GM13977 (cell line): ENCODE data around the gene ARHGAP33.
A peak's percentile ranks its signal among the peaks of the same experiment; 100 is the strongest.

Source experiments
- DNase-seq: peaks from one replicate; pipeline ENCODE4 v3.0.0; 2012; ENCODE audit warnings: low spot score
- in situ Hi-C: fragments of 300-500 bp; cut with MboI; formaldehyde crosslinking; loops from one replicate; pipeline ENCODE4 v1.12.0; 2022; ENCODE audit warnings: low sequenced_read_pairs, low pct_unique_long_range_greater_than_20kb, mixed read lengths, inconsistent platforms; ENCODE audit not compliant: unreplicated experiment
- TF ChIP-seq, protein P1 (sequence below): IDR thresholded peaks from 2 replicates; pipeline ENCODE4 v1.5.1; 2012; ENCODE audit warnings: mild to moderate bottlenecking, control low read depth; ENCODE audit not compliant: insufficient read depth; ENCODE audit errors: extremely low read depth, missing control alignments

ARHGAP33 gene

DNA sequence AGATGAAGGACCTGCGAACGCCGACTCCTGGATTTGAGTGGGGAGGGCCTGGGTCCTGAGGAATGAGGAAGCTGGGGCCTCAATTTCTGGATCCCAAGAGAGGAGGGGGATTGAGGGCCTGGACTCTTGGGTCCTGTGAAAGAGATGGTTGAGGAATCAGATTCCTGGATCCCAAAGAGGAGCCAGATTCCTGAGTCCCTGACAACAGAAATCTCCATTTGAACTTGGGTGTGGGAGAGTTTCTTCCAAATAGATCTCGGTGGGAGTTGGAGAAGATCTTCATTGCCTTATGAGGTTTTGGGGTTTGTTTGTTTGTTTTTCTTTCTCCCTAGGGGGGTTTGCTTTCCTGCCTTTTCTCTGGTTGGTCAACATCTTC, 29.3 kb upstream of the ARHGAP33 start:
- in situ Hi-C loops: no loop called here
- DNase-seq: no peak

DNA sequence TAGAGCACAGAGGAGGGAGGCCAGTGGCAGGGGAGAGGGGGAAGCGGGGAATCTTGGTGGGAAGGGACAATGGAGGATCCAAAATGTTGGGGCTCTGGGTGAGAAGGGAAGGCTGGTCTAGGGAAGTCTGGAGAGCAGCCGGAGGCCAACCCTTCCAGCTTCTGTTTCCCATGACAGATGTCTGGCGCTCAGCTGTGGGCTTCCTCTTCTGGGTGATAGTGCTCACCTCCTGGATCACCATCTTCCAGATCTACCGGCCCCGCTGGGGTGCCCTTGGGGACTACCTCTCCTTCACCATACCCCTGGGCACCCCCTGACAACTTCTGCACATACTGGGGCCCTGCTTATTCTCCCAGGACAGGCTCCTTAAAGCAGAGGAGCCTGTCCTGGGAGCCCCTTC, 28.8 kb upstream of the ARHGAP33 start:
- in situ Hi-C loops: no loop called here
- TF ChIP-seq, protein P1, sequence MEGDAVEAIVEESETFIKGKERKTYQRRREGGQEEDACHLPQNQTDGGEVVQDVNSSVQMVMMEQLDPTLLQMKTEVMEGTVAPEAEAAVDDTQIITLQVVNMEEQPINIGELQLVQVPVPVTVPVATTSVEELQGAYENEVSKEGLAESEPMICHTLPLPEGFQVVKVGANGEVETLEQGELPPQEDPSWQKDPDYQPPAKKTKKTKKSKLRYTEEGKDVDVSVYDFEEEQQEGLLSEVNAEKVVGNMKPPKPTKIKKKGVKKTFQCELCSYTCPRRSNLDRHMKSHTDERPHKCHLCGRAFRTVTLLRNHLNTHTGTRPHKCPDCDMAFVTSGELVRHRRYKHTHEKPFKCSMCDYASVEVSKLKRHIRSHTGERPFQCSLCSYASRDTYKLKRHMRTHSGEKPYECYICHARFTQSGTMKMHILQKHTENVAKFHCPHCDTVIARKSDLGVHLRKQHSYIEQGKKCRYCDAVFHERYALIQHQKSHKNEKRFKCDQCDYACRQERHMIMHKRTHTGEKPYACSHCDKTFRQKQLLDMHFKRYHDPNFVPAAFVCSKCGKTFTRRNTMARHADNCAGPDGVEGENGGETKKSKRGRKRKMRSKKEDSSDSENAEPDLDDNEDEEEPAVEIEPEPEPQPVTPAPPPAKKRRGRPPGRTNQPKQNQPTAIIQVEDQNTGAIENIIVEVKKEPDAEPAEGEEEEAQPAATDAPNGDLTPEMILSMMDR: no peak
- DNase-seq: no peak

More for the DNA sequence above, 29.3 kb upstream of the ARHGAP33 start:
- TF ChIP-seq, protein P1: no peak

DNA sequence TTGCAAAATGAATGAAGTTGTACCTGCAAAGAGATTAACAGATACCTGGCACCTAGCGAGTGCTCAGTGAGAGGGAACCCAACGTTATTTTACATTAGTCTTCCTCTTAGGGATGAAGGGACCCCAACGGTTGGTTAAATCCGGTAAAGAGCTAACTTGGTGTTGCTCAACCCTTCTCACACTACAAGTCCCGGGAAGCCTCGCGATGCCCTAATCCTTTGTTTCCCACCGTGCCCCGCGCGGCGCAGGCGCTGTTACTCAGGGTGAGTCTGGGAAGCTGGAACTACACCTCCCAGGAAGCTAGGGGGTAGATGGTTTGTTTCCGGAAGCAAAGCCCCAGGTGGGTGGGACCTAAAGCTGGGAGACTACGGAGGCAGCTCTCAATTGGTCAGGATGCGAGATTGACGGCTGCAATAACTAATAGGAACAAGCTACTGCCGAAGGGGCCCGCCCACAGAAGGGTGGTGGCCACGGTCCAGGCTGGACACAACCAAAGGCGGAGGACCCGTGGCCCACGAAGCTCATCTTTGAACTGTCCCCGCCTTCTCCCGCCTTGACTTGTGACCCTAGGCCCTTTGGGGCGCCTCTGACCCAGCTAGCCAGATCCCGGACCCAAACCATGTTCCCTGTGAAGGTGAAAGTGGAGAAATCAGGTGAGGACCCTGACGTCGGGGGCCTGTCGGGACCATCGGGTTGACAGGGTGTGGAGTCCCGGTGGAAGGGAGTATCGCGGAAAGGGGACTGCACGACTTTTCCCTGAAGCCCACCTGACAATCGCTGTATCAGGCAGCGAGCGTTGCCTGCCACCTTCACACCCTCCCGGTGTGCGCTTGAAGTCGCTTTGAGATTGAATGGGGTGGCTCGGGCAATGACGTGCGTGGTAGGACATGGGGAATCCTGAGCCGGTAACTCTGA, 27.0 kb upstream of the ARHGAP33 start, which contains the start of gene LIN37:
Gene LIN37, plus strand, starts transcription at position 471 of the 915 bp plus-strand sequence. Its CDS starts 149 bp downstream, at position 620.
- TF ChIP-seq, protein P1: no peak
- in situ Hi-C loops: no loop called here
- DNase-seq: peak; percentile 94

DNA sequence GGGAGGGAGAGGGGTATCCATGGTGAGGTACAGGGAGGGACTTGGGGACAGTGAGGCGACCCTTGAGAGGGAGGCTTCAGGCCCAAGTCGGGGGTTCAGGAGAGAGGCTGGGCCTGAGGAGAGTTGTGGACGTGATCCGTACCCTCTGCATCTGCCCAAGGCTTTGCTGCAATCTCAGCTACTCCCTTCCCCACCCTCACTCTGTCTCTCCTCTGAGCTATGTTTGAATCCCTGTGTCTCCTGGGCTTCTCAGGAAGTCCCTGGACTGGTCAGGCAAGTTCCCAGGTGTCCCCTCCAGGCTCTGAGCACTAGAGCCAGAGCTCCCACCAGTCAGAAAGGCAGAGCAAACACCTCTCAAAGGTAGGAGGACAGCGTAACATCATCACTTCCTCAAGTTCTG, 25.2 kb upstream of the ARHGAP33 start:
- TF ChIP-seq, protein P1: no peak
- no peak for DNase-seq
- in situ Hi-C loops: no loop called here

DNA sequence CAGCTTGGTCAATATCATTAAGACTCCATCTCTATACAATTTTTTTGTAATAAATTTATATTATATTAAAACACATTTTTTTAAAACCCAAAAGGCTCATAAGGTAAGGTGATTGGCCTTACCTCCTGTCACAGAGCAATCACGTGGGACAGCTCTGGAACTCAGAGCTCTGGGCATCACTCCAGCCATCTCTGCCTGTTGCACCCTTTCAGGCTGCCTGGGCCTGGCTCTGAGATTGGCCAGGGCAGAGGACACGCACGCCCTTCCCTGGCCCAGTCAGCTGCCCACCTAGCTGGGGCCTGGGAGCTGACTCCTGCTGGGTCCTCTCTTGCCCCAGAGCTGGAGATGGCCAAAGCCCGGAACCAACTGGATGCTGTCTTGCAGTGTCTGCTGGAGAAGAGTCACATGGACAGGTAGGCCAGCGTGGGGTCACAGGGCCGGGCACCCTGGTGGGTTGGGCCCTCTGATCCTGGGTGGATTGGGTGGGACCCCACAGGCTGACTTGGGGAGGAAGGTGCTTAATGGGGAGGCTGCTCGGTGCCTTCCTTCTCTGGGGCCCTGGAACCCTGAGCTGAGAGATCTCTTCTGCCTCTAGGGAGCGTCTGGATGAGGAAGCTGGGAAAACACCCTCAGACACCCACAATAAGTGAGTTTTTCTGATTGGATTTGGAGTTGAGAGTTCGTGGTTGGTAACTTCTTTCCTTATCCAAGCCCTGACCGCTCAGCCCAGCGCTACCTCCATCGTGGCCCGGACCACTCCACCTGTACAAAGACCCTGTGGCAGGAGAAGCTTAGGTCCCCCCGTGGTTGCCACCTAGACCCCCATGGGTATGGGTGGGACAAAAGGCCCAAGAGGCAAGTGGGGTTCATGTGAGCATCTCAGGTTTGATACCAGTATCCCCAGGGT, 23.3 kb upstream of the ARHGAP33 start:
- in situ Hi-C loops: no loop called here
- no peak for DNase-seq
- TF ChIP-seq, protein P1: no peak

DNA sequence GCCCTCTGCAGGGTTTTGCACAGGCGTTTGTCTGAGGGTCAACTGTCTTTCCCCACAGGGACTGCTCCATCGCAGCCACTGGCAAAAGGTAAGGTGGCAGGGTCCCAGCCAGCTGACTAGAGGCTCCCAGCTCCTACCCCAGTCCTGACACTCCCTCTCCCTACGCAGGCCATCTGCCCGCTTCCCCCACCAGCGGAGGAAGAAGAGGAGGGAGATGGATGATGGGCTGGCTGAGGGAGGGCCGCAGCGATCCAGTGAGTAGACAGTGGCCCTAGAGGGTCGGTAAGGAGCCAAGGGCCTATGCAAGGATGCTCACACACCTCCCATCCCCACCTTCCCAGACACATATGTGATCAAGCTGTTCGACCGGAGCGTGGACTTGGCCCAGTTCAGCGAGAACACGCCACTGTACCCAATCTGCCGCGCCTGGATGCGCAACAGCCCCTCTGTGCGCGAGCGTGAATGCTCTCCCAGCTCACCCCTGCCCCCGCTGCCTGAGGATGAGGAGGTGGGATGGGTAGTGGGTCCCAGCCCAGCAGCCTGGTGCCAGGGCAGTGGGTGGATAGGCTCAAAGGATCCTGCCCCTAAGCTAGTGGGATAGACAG, 22.5 kb upstream of the ARHGAP33 start:
- TF ChIP-seq, protein P1: no peak
- no peak for DNase-seq
- in situ Hi-C loops: no loop called here
